IMR-90 (cell line): ENCODE data around the gene AKT3. TPM values are rescaled to one million over a fixed set of nuclear protein-coding genes. Genes with fewer than 3 reads are reported as not detected.

ENCODE experiments used
- ATAC-seq: fragments of 200-7000 bp; cut with Tn5 transposase; 2 replicates; pipeline ENCODE4 v1.9.1; 2020; ENCODE audit warnings: low read depth, mild to moderate bottlenecking, moderate library complexity
- BruUV-seq: library from RNA; stranded (reverse); fragments of 400-500 nt; replicated peaks from 2 replicates; lab custom pipeline; 2021; lab: Mats Ljungman, UMichigan
- CTCF ChIA-PET: fragments of 300-600 bp; formaldehyde crosslinking; extraction: SDS; loops from one replicate; lab custom pipeline; 2021; ENCODE audit warnings: antibody characterized with exemption; lab: Yijun Ruan, JAX
- POLR2A ChIA-PET: fragments of 300-600 bp; sonication (Branson Sonifier 250); formaldehyde crosslinking; loops from one replicate; lab custom pipeline; 2022; ENCODE audit warnings: antibody characterized with exemption; ENCODE audit not compliant: unreplicated experiment; lab: Charles Lee
- DNase-seq: peaks from one replicate; pipeline ENCODE4 v3.0.0; 2013
- H2AFZ ChIP-seq: replicated peaks from 2 replicates; pipeline ENCODE3; 2013; ENCODE audit warnings: low read length, mild to moderate bottlenecking; ENCODE audit not compliant: poor library complexity
- H2AK5ac ChIP-seq: 2 replicates; pipeline ENCODE4 v1.6.1; 2013; ENCODE audit warnings: low read depth, low read length, inconsistent platforms
- H2AK9ac ChIP-seq: replicated peaks from 2 replicates; pipeline ENCODE3; 2013; ENCODE audit warnings: mild to moderate bottlenecking, low read depth, low read length, moderate library complexity; ENCODE audit not compliant: poor library complexity
- H2BK120ac ChIP-seq: 2 replicates; pipeline ENCODE4 v1.6.1; 2013; ENCODE audit warnings: low read depth, low read length, inconsistent platforms
- H2BK15ac ChIP-seq: 3 replicates; pipeline ENCODE4 v1.6.1; 2013; ENCODE audit warnings: low read depth, low read length, inconsistent platforms
- H2BK20ac ChIP-seq: 2 replicates; pipeline ENCODE4 v1.6.1; 2013; ENCODE audit warnings: low read depth, mild to moderate bottlenecking, inconsistent platforms, low read length, moderate library complexity
- H2BK5ac ChIP-seq: 2 replicates; pipeline ENCODE4 v1.6.1; 2013; ENCODE audit warnings: mild to moderate bottlenecking, low read depth, low read length, inconsistent platforms; ENCODE audit not compliant: poor library complexity, severe bottlenecking
- H3K14ac ChIP-seq: replicated peaks from 2 replicates; pipeline ENCODE4 v1.6.1; 2013; ENCODE audit warnings: low read depth, low read length, inconsistent platforms
- H3K18ac ChIP-seq: 2 replicates; pipeline ENCODE4 v1.6.1; 2013; ENCODE audit warnings: low read depth, low read length, control low read depth
- H3K23ac ChIP-seq: 2 replicates; pipeline ENCODE4 v1.6.1; 2013; ENCODE audit warnings: low read depth, low read length, inconsistent platforms
- H3K27ac ChIP-seq: 2 replicates; pipeline ENCODE4 v1.5.1; 2013; ENCODE audit warnings: mild to moderate bottlenecking, control low read depth, low read length; ENCODE audit not compliant: insufficient read depth
- H3K27me3 ChIP-seq: 2 replicates; pipeline ENCODE4 v1.6.1; 2013; ENCODE audit warnings: low read length; ENCODE audit not compliant: control insufficient read depth, insufficient read depth
- H3K36me3 ChIP-seq: 2 replicates; pipeline ENCODE4 v1.6.1; 2013; ENCODE audit warnings: low read length, mixed read lengths; ENCODE audit not compliant: control insufficient read depth, insufficient read depth
- H3K4ac ChIP-seq: 2 replicates; pipeline ENCODE4 v1.6.1; 2013; ENCODE audit warnings: low read depth, low read length, inconsistent platforms
- H3K4me1 ChIP-seq: 2 replicates; pipeline ENCODE4 v1.6.1; 2013; ENCODE audit warnings: low read length, mixed read lengths; ENCODE audit not compliant: control insufficient read depth, insufficient read depth
- H3K4me2 ChIP-seq: 2 replicates; pipeline ENCODE4 v1.6.1; 2013; ENCODE audit warnings: low read depth, mild to moderate bottlenecking, control low read depth, low read length, moderate library complexity
- H3K4me3 ChIP-seq: 2 replicates; pipeline ENCODE4 v1.5.1; 2013; ENCODE audit warnings: low read depth, mild to moderate bottlenecking, control low read depth, low read length, moderate library complexity; ENCODE audit not compliant: insufficient read depth
- H3K56ac ChIP-seq: 2 replicates; pipeline ENCODE4 v1.6.1; 2013; ENCODE audit warnings: low read length, inconsistent platforms; ENCODE audit not compliant: insufficient read depth; ENCODE audit errors: extremely low read depth
- H3K79me1 ChIP-seq, 2 experiments: 2 replicates each; pipeline ENCODE4 v1.6.1; 2013; ENCODE audit warnings: low read length in 2 of 2, inconsistent platforms in 1 of 2, low read depth in 1 of 2
- H3K9ac ChIP-seq: 2 replicates; pipeline ENCODE4 v1.6.1; 2013; ENCODE audit warnings: low read depth, low read length, control low read depth
- H3K9me1 ChIP-seq: 2 replicates; pipeline ENCODE4 v1.6.1; 2013; ENCODE audit warnings: low read length, inconsistent platforms; ENCODE audit not compliant: insufficient read depth
- H3K9me3 ChIP-seq: 2 replicates; pipeline ENCODE4 v1.6.1; 2013; ENCODE audit warnings: low read length; ENCODE audit not compliant: control insufficient read depth, insufficient read depth
- H4K20me1 ChIP-seq: 2 replicates; pipeline ENCODE4 v1.6.1; 2013; ENCODE audit warnings: low read length, inconsistent platforms; ENCODE audit not compliant: insufficient read depth
- H4K5ac ChIP-seq: 2 replicates; pipeline ENCODE4 v1.6.1; 2013; ENCODE audit warnings: mild to moderate bottlenecking, low read depth, low read length, control low read depth
- H4K8ac ChIP-seq, 2 experiments: 2 replicates each; pipeline ENCODE4 v1.6.1; 2013; ENCODE audit warnings: low read depth in 2 of 2, low read length in 2 of 2, control low read depth in 1 of 2, inconsistent platforms in 1 of 2
- H4K91ac ChIP-seq: 2 replicates; pipeline ENCODE4 v1.6.1; 2013; ENCODE audit warnings: low read depth, low read length, inconsistent platforms; ENCODE audit not compliant: insufficient read depth
- BHLHE40 ChIP-seq: fragments of 150-350 bp; IDR thresholded peaks from 2 replicates; pipeline ENCODE4 v1.6.1; 2016; ENCODE audit warnings: mild to moderate bottlenecking, low read depth, low read length
- CEBPB ChIP-seq: IDR thresholded peaks from 2 replicates; pipeline ENCODE4 v1.6.1; 2012; ENCODE audit warnings: low read depth, low read length, improper control_type of control experiment
- CHD1 ChIP-seq: IDR thresholded peaks from 2 replicates; pipeline ENCODE4 v1.6.1; 2012; ENCODE audit warnings: low read depth, low read length, improper control_type of control experiment
- CTCF ChIP-seq: conservative IDR thresholded peaks from 2 replicates; pipeline ENCODE4 v1.5.1; 2012; ENCODE audit warnings: mild to moderate bottlenecking, low read depth, low read length, improper control_type of control experiment
- MXI1 ChIP-seq: IDR thresholded peaks from 2 replicates; pipeline ENCODE4 v1.6.1; 2012; ENCODE audit warnings: low read depth, mild to moderate bottlenecking, low read length, moderate library complexity, borderline replicate concordance
- POLR2A ChIP-seq: IDR thresholded peaks from 2 replicates; pipeline ENCODE4 v1.6.1; 2012; ENCODE audit warnings: mild to moderate bottlenecking, low read depth, low read length
- RAD21 ChIP-seq: IDR thresholded peaks from 2 replicates; pipeline ENCODE4 v1.6.1; 2012; ENCODE audit warnings: low read length, improper control_type of control experiment
- RFX5 ChIP-seq: IDR thresholded peaks from 2 replicates; pipeline ENCODE4 v1.8.0; 2012; ENCODE audit warnings: low read depth, mild to moderate bottlenecking, low read length, moderate library complexity
- WGBS, 2 experiments: methylation state at CpG; one replicate each; pipeline versions ENCODE4 v1.1.5 to v1.1.7; 2013; ENCODE audit warnings: missing lambda C conversion rate in 2 of 2; ENCODE audit not compliant: insufficient read length in 1 of 2; ENCODE audit errors: extremely low coverage in 2 of 2; 5-methylcytosine and 5-hydroxymethylcytosine counted together
- dilution Hi-C: fragments of 300-500 bp; cut with HindIII; formaldehyde crosslinking; loops from one replicate; pipeline ENCODE4 v1.14.3; 2018; ENCODE audit warnings: low sequenced_read_pairs; ENCODE audit not compliant: unreplicated experiment
- in situ Hi-C: fragments of 300-500 bp; cut with MboI; formaldehyde crosslinking; loops from 3 replicates; pipeline ENCODE4 v1.14.3; 2019; ENCODE audit warnings: low sequenced_read_pairs, inconsistent platforms, mixed read lengths
- intact Hi-C: fragments of 100-400 bp; cut with micrococcal nuclease; formaldehyde crosslinking; loops from 2 replicates; pipeline ENCODE4 v1.10.0; 2022
- polyA plus RNA-seq, 3 experiments: library from polyadenylated mRNA; depleted of rRNA; stranded (reverse); fragments of >200 nt; gene quantifications; 2 replicates each; pipeline ENCODE4 v1.2.3, GENCODE V29; 2012; ENCODE audit warnings: low replicate concordance in 1 of 3
- total RNA-seq: library from RNA; depleted of rRNA; stranded (reverse); fragments of >200 nt; gene quantifications from 2 replicates; pipeline ENCODE4 v1.2.3, GENCODE V29; 2012

The AKT3 gene
- total and polyA plus RNA-seq, 2 of the 4 experiments (the other 2 are of a cell fraction), result 15.2 to 19.4 TPM

GRCh38 chr1:243580072-243580471 is 270.0 kb downstream of the AKT3 start:
- Histone ChIP-seq H2BK120ac (no peak overlapping the region), H4K91ac (no peak overlapping the region), H3K36me3 (peaks cover 3% of the 10 kb centered on the region; the same call in 1 of the 2 replicates), H3K18ac (no peak overlapping the region), H3K4me2 (no peak overlapping the region), H3K9ac (no peak overlapping the region), H2AK9ac (no peak overlapping the region), H2AK5ac (no peak overlapping the region), H3K23ac (no peak overlapping the region), H3K9me3 (peaks cover 14% of the 10 kb centered on the region), H3K56ac (no peak overlapping the region), H2BK5ac (no peak overlapping the region), H3K4me1 (peaks cover 2% of the 10 kb centered on the region), H3K14ac (no peak overlapping the region), H3K27me3 (no peaks in the 10 kb centered on the region), H4K5ac (no peak overlapping the region), H3K9me1 (no peaks in the 10 kb centered on the region), H4K8ac (no peak overlapping the region), H2BK15ac (no peak overlapping the region), H3K79me1 (peaks cover 7 to 23% of the 10 kb centered on the region in 2 experiments), H2AFZ (no peak overlapping the region), H2BK20ac (no peak overlapping the region), H4K20me1 (no peaks in the 10 kb centered on the region), H3K4me3 (no peak overlapping the region), H3K27ac (no peak overlapping the region), H3K4ac (no peak overlapping the region)
- ChIA-PET POLR2A (no interaction called here), CTCF (no interaction called here)
- in situ Hi-C loops, result no loop called here
- TF ChIP-seq POLR2A, result no peak
- TF ChIP-seq CEBPB, result no peak
- no peak for TF ChIP-seq CHD1
- no peak for TF ChIP-seq MXI1
- no peak for TF ChIP-seq RFX5
- no peak for TF ChIP-seq RAD21
- TF ChIP-seq BHLHE40, result no peak
- TF ChIP-seq CTCF, result no peak
- peak; percentile 54; the same call in 1 of the 2 replicates for ATAC-seq
- dilution Hi-C loops, result no loop called here
- WGBS, 2 experiments, result 83% methylated on average over 2 of the region's 5 CpGs; no CpG with 5 or more reads in 1 of the 2 experiments
- peak; percentile 24 for DNase-seq
- intact Hi-C loops, result no loop called here
- BruUV-seq, result no TSS peak
